NCI-H2171 (cell line): ENCODE measurements around the gene PRKD1.
"Not testable (repeated sequence)": the region's sequence is repeated elsewhere in the genome, so short reads cannot be mapped to it uniquely, and the experiment has no call there.

Source experiments
- DNase-seq: peaks from one replicate; lab custom pipeline; 2025; lab: John Stamatoyannopoulos, UW

Gene PRKD1

GRCh38 chr14:29798811-29799210 lies 128.8 kb downstream of the PRKD1 start:
- no peak for DNase-seq

- DNase-seq: no peak
Measured at GRCh38 chr14:29798108-29798663, 129.5 kb downstream of the PRKD1 start.

GRCh38 chr14:29796853-29797252 lies 130.8 kb downstream of the PRKD1 start:
- no peak for DNase-seq

GRCh38 chr14:29789475-29789874 lies 138.2 kb downstream of the PRKD1 start:
- DNase-seq: no peak

GRCh38 chr14:29788093-29788492 lies 139.6 kb downstream of the PRKD1 start:
- DNase-seq: no peak

GRCh38 chr14:29783556-29783955 lies 144.1 kb downstream of the PRKD1 start:
- DNase-seq: no peak

GRCh38 chr14:29782041-29782440 lies 145.6 kb downstream of the PRKD1 start:
- no peak for DNase-seq

- DNase-seq: not testable (repeated sequence)
Measured at GRCh38 chr14:29777142-29777541, 150.5 kb downstream of the PRKD1 start.

GRCh38 chr14:29773990-29774389 lies 153.7 kb downstream of the PRKD1 start:
- DNase-seq: no peak

- no peak for DNase-seq
Measured at GRCh38 chr14:29763342-29763858, 164.2 kb downstream of the PRKD1 start.

GRCh38 chr14:29759521-29760340 lies 167.9 kb downstream of the PRKD1 start:
- DNase-seq: no peak

- DNase-seq: no peak
Measured at GRCh38 chr14:29757711-29758233, 169.9 kb downstream of the PRKD1 start.

- DNase-seq: no peak
Measured at GRCh38 chr14:29757188-29757680, 170.4 kb downstream of the PRKD1 start.

GRCh38 chr14:29756019-29756385 lies 171.6 kb downstream of the PRKD1 start:
- DNase-seq: no peak

- no peak for DNase-seq
Measured at GRCh38 chr14:29755311-29756018, 172.2 kb downstream of the PRKD1 start.

GRCh38 chr14:29754134-29754533 lies 173.5 kb downstream of the PRKD1 start:
- no peak for DNase-seq

GRCh38 chr14:29752221-29752923 lies 175.3 kb downstream of the PRKD1 start:
- no peak for DNase-seq

GRCh38 chr14:29749829-29750228 lies 177.8 kb downstream of the PRKD1 start:
- no peak for DNase-seq

GRCh38 chr14:29749327-29749726 lies 178.3 kb downstream of the PRKD1 start:
- DNase-seq: no peak

- no peak for DNase-seq
Measured at GRCh38 chr14:29745863-29746262, 181.8 kb downstream of the PRKD1 start.

GRCh38 chr14:29743531-29743930 lies 184.1 kb downstream of the PRKD1 start:
- no peak for DNase-seq

GRCh38 chr14:29741909-29742401 lies 185.7 kb downstream of the PRKD1 start:
- DNase-seq: no peak
